ENCODE measurements around the gene EMC10.
A peak's percentile ranks its signal among the peaks of the same experiment; 100 is the strongest.

The EMC10 gene

GRCh38 chr19:50477751-50478515 lies 1.6 kb downstream of the EMC10 start:
- no peak for DNase-seq (ENCODE audit: low read depth in 2 of 3, low spot score in 2 of 3)

GRCh38 chr19:50478901-50479715 lies 2.8 kb downstream of the EMC10 start:
- no peak for DNase-seq (ENCODE audit: low read depth in 2 of 3, low spot score in 2 of 3)

GRCh38 chr19:50479761-50480251 lies 3.5 kb downstream of the EMC10 start:
- no peak for DNase-seq (ENCODE audit: low read depth in 2 of 3, low spot score in 2 of 3)

GRCh38 chr19:50480281-50481111 lies 4.2 kb downstream of the EMC10 start:
- DNase-seq (ENCODE audit: low read depth in 2 of 3, low spot score in 2 of 3) = no peak

GRCh38 chr19:50481351-50482149 lies 5.2 kb downstream of the EMC10 start:
- no peak for DNase-seq (ENCODE audit: low read depth in 2 of 3, low spot score in 2 of 3)

- DNase-seq (ENCODE audit: low read depth in 2 of 3, low spot score in 2 of 3) = no peak
These were observed 6.1 kb downstream of the EMC10 start for GRCh38 chr19:50482271-50482855.

- DNase-seq (ENCODE audit: low read depth in 2 of 3, low spot score in 2 of 3) = no peak
These were observed 6.6 kb downstream of the EMC10 start for GRCh38 chr19:50482916-50483315.

GRCh38 chr19:50485284-50485955 lies 9.1 kb downstream of the EMC10 start:
- DNase-seq (ENCODE audit: low read depth in 2 of 3, low spot score in 2 of 3) = no peak

- DNase-seq (ENCODE audit: low read depth in 2 of 3, low spot score in 2 of 3) = peak in 2 of 3 experiments; percentile 30 to 78
These were observed 10.7 kb downstream of the EMC10 start for GRCh38 chr19:50486823-50487515.

GRCh38 chr19:50488389-50489194 lies 12.3 kb downstream of the EMC10 start:
- DNase-seq (ENCODE audit: low read depth in 2 of 3, low spot score in 2 of 3) = no peak

- DNase-seq (ENCODE audit: low read depth in 2 of 3, low spot score in 2 of 3) = no peak
These were observed 13.2 kb downstream of the EMC10 start for GRCh38 chr19:50489461-50490011.

GRCh38 chr19:50490411-50490811 lies 14.1 kb downstream of the EMC10 start:
- no peak for DNase-seq (ENCODE audit: low read depth in 2 of 3, low spot score in 2 of 3)

- no peak for DNase-seq (ENCODE audit: low read depth in 2 of 3, low spot score in 2 of 3)
These were observed 14.7 kb downstream of the EMC10 start for GRCh38 chr19:50490991-50491472.

- DNase-seq (ENCODE audit: low read depth in 2 of 3, low spot score in 2 of 3) = no peak
These were observed 16.2 kb downstream of the EMC10 start for GRCh38 chr19:50492303-50493052.

GRCh38 chr19:50493171-50493570 lies 16.9 kb downstream of the EMC10 start:
- no peak for DNase-seq (ENCODE audit: low read depth in 2 of 3, low spot score in 2 of 3)

- no peak for DNase-seq (ENCODE audit: low read depth in 2 of 3, low spot score in 2 of 3)
These were observed 18.1 kb downstream of the EMC10 start for GRCh38 chr19:50494186-50495019.

Data from activated CD8-positive, alpha-beta memory T cell treated with anti-CD3 and anti-CD28 coated beads for 48 hours (primary cell).